Transverse colon (tissue), 4 donors: ENCODE data around the gene ACTA2.

Source experiments
- CTCF ChIP-seq, 5 experiments: fragments of 200-600 bp in 3 of 5; fragments of 450-650 bp in 2 of 5; sonication (generic) in 3 of 5; IDR thresholded peaks; 1 replicate in 2 of 5; 2 replicates in 3 of 5; pipeline ENCODE4 v1.5.1; 2016 to 2017; ENCODE audit warnings: antibody characterized with exemption in 5 of 5, inconsistent platforms in 3 of 5, mild to moderate bottlenecking in 2 of 5, moderate library complexity in 1 of 5
- EP300 ChIP-seq: sonication (generic); formaldehyde crosslinking; IDR thresholded peaks from one replicate; pipeline ENCODE4 v1.6.1; 2017; ENCODE audit warnings: antibody characterized with exemption, low read depth
- POLR2A ChIP-seq: fragments of 450-650 bp; IDR thresholded peaks from one replicate; pipeline ENCODE4 v1.6.1; 2016; ENCODE audit warnings: antibody characterized with exemption, mild to moderate bottlenecking, moderate library complexity
- POLR2AphosphoS5 ChIP-seq, 3 donors: sonication (generic); formaldehyde crosslinking; IDR thresholded peaks; one replicate each; pipeline ENCODE4 v1.6.1; 2016; ENCODE audit warnings: antibody characterized with exemption in 3 of 3

DNA sequence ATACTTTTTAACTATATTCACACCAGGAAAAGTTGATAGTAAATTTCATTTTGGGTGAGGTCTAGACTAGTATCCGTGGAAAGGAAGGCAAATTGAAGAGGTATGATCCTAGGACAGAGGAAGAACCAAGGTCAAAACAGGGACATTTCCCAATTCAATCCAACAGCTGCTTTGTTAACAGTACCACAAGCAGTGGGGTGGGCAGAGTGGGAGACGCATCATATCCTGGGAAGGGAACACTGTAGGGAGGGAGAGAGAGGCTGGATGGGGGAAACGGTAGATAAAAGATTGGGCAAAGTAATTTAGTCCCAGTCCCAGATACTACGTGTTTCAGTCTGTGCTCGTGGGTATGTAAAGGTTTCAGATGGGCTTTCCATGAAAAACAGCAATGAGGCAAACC is 28.9 kb upstream of the ACTA2 start:
- TF ChIP-seq CTCF (IDR thresholded peaks at IDR 0.05) (no peak), POLR2AphosphoS5 (IDR thresholded peaks at IDR 0.05) (no peak), EP300 (no peak), POLR2A (no peak)
